ENCODE measurements around the gene MED7.
"Not testable (repeated sequence)": the region's sequence is repeated elsewhere in the genome, so short reads cannot be mapped to it uniquely, and the experiment has no call there.

Gene MED7

GRCh38 chr5:157142317-157143126 lies at the start of gene MED7:
MED7 (minus strand) TSS chr5:157142865; CDS start chr5:157139431, 3,434 bp downstream.
- peak; percentile 99 for DNase-seq (ENCODE audit: low read depth, low spot score)

- no peak for DNase-seq (ENCODE audit: low read depth, low spot score)
Measured at GRCh38 chr5:157189223-157189622, 46.6 kb upstream of the MED7 start.

- DNase-seq (ENCODE audit: low read depth, low spot score) = no peak
Measured at GRCh38 chr5:157188270-157188669, 45.6 kb upstream of the MED7 start.

- no peak for DNase-seq (ENCODE audit: low read depth, low spot score)
Measured at GRCh38 chr5:157187046-157187754, 44.5 kb upstream of the MED7 start.

GRCh38 chr5:157186309-157187045 lies 43.8 kb upstream of the MED7 start:
- DNase-seq (ENCODE audit: low read depth, low spot score) = no peak

- DNase-seq (ENCODE audit: low read depth, low spot score) = not testable (repeated sequence)
Measured at GRCh38 chr5:157185122-157185521, 42.5 kb upstream of the MED7 start.

DNA sequence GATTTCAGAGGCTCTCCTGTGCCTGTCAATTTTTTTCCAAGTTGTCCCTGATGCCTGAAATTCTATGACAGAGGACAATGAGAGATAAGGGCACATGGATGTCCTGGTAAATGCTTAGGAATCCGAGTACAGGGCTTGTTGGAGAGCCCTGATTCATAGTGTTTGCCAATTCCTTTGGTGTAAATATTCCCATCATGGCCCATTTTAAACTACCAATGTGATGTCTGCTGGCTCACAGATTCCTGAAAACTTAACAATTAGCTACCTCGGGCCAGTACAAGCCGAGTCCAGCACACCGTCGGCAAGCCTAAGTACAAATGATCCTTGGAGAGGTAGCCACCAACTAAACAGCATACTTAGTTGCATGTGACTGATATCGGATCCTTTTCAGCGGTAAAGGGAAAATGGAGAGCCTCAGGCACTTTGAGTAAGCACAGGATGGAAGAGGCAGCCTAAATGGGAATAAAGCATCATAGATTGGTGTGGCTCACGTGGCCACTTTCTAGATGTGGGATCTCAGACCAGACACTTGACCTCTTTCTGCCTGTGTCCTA lies 41.5 kb upstream of the MED7 start:
- no peak for DNase-seq (ENCODE audit: low read depth, low spot score)

- no peak for DNase-seq (ENCODE audit: low read depth, low spot score)
Measured at GRCh38 chr5:157182143-157182757, 39.6 kb upstream of the MED7 start.

GRCh38 chr5:157180374-157181264 lies 38.0 kb upstream of the MED7 start, which contains the start of gene ITK:
ITK (plus strand) TSS chr5:157180840; CDS start chr5:157180978, 138 bp downstream.
- no peak for DNase-seq (ENCODE audit: low read depth, low spot score)

DNA sequence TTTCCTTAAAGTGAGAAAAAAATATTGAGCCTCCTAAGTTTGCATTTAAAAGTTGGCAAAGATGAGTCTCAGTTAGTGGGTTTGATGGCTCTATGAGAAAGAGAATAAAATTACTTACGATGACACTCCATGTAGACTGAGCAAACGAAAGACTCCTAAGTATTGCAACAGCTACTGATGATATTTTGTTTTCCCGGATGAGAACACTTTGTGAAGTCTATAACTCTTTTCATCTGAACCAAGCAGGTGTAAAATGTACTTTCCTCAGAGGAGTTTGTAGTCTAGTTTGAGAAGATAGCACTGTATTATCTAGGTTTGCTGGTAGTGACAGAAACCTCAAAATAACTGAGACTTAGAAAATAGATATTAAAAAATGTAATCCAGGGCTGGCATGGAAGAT lies 36.3 kb upstream of the MED7 start:
- DNase-seq (ENCODE audit: low read depth, low spot score) = no peak

- no peak for DNase-seq (ENCODE audit: low read depth, low spot score)
Measured at GRCh38 chr5:157177953-157178352, 35.3 kb upstream of the MED7 start.

- DNase-seq (ENCODE audit: low read depth, low spot score) = no peak
Measured at GRCh38 chr5:157175071-157175612, 32.5 kb upstream of the MED7 start.

- no peak for DNase-seq (ENCODE audit: low read depth, low spot score)
Measured at GRCh38 chr5:157172403-157172802, 29.7 kb upstream of the MED7 start.

DNA sequence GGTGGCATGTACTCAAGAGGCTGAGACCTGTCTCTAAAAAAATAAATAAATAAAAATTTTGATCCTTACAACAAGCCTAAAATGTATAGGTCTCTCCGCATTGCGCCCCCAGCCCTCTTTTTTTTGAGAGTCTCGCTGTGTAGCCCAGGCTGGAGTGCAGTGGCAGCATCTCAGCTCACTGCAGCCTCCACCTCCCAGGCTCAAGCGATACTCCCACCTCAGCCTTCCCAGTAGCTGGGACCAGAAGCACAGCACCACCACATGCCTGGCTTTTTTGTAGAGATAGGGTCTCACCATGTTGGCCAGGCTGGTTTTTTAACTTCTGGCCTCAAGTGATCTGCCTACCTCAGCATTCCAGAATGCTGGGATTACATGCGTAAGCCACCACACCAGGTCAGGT lies 25.6 kb upstream of the MED7 start:
- no peak for DNase-seq (ENCODE audit: low read depth, low spot score)

GRCh38 chr5:157167214-157167621 lies 24.6 kb upstream of the MED7 start:
- peak; percentile 74 for DNase-seq (ENCODE audit: low read depth, low spot score)

- no peak for DNase-seq (ENCODE audit: low read depth, low spot score)
Measured at GRCh38 chr5:157166214-157167213, 23.8 kb upstream of the MED7 start, which contains the start of gene GARIN3. GARIN3 (minus strand) TSS chr5:157166264; CDS start chr5:157166168, 96 bp downstream.

- DNase-seq (ENCODE audit: low read depth, low spot score) = no peak
Measured at GRCh38 chr5:157165668-157166067, 23.0 kb upstream of the MED7 start.

DNA sequence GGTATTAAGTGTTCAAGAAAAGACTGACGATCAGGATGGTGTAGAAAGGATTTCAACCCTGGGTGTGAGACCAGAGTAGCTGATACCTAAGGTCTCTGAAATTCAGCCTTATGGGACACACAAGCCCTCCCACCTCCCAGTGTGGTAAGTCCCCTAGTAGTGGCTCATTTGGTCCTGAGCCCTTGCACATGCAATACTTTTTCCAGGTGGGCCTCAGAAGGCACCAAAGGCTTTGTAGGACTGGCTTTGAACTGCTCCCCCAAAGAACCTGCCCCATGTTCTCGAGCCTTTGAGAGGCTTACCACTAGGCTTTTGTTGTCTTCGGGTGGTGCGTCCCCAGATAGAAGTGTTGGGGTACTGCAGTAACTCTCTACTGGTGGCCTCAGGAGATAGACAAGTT lies 22.6 kb upstream of the MED7 start:
- DNase-seq (ENCODE audit: low read depth, low spot score) = no peak

- DNase-seq (ENCODE audit: low read depth, low spot score) = no peak
Measured at GRCh38 chr5:157164521-157164920, 21.9 kb upstream of the MED7 start.
